ENCODE measurements around the gene ABLIM1.

The ABLIM1 gene

DNA sequence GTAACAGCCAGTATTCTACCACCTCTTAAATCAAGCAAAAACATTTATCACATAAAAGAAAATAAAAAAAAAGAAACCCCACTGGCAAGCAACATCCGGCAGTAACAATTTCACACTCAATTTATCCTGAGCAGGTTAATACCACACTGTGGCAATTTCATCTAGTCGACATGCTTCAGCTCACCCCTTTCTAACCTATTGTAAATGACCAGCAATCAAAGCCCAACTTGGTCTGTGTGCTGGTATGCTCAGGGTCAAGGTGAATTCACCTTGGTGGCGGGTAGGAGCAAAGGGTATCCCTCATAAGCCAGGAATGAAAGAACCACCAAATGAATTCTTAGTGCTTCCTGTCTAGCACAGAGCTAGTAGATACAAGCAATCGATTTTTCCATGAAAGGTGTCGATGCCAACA, 144.7 kb downstream of the ABLIM1 start:
- Histone ChIP-seq H3K9me3 (ENCODE audit: severe bottlenecking) (no peaks in the 10 kb centered on the region), H3K27ac (ENCODE audit: poor library complexity, severe bottlenecking) (no peak overlapping the region), H3K4me1 (ENCODE audit: insufficient read depth, poor library complexity, severe bottlenecking) (peaks cover 10% of the 10 kb centered on the region), H3K27me3 (ENCODE audit: insufficient read depth, poor library complexity, severe bottlenecking) (no peaks in the 10 kb centered on the region), H3K4me3 (ENCODE audit: severe bottlenecking) (no peak overlapping the region), H3K36me3 (ENCODE audit: low read depth) (no peaks in the 10 kb centered on the region)
- TF ChIP-seq, protein P1, sequence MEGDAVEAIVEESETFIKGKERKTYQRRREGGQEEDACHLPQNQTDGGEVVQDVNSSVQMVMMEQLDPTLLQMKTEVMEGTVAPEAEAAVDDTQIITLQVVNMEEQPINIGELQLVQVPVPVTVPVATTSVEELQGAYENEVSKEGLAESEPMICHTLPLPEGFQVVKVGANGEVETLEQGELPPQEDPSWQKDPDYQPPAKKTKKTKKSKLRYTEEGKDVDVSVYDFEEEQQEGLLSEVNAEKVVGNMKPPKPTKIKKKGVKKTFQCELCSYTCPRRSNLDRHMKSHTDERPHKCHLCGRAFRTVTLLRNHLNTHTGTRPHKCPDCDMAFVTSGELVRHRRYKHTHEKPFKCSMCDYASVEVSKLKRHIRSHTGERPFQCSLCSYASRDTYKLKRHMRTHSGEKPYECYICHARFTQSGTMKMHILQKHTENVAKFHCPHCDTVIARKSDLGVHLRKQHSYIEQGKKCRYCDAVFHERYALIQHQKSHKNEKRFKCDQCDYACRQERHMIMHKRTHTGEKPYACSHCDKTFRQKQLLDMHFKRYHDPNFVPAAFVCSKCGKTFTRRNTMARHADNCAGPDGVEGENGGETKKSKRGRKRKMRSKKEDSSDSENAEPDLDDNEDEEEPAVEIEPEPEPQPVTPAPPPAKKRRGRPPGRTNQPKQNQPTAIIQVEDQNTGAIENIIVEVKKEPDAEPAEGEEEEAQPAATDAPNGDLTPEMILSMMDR (IDR thresholded peaks at IDR 0.05; ENCODE audit: poor library complexity, severe bottlenecking): no peak
- DNase-seq (ENCODE audit: low spot score): no peak
- ATAC-seq (ENCODE audit: low read depth): no peak

- no peak overlapping the region for H3K27ac ChIP-seq (ENCODE audit: poor library complexity, severe bottlenecking)
- no peaks in the 10 kb centered on the region for H3K27me3 ChIP-seq (ENCODE audit: insufficient read depth, poor library complexity, severe bottlenecking)
- peaks cover 14% of the 10 kb centered on the region for H3K4me1 ChIP-seq (ENCODE audit: insufficient read depth, poor library complexity, severe bottlenecking)
- no peaks in the 10 kb centered on the region for H3K9me3 ChIP-seq (ENCODE audit: severe bottlenecking)
- TF ChIP-seq, protein P1 (IDR thresholded peaks at IDR 0.05; ENCODE audit: poor library complexity, severe bottlenecking): no peak
- DNase-seq (ENCODE audit: low spot score) (no peak), ATAC-seq (ENCODE audit: low read depth) (no peak)
- H3K36me3 ChIP-seq (ENCODE audit: low read depth): no peaks in the 10 kb centered on the region
- no peak overlapping the region for H3K4me3 ChIP-seq (ENCODE audit: severe bottlenecking)
Measured at GRCh38 chr10:114511881-114512280, 146.2 kb downstream of the ABLIM1 start.

DNA sequence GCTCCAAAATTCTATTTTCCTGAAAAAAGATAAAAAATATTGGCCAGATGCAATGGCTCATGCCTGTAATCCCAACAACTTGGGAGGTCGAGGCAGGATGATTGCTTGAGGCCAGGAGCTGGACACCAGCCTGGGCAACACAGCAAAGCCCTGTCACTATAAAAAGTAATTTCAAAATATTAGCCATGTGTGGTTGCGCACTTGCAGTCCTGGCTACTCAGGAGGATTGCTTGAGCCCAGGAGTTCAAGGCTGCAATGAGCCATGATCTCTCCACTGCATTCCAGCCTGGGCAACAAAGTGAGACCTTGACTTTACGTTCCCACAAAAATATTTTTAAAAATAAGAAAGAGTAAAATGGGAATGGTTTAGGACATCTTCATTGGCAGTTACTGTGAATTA, 149.7 kb downstream of the ABLIM1 start:
- ATAC-seq (ENCODE audit: low read depth) (no peak), DNase-seq (ENCODE audit: low spot score) (no peak)
- Histone ChIP-seq H3K27me3 (ENCODE audit: insufficient read depth, poor library complexity, severe bottlenecking) (no peaks in the 10 kb centered on the region), H3K9me3 (ENCODE audit: severe bottlenecking) (no peaks in the 10 kb centered on the region), H3K4me1 (ENCODE audit: insufficient read depth, poor library complexity, severe bottlenecking) (peaks cover 36% of the 10 kb centered on the region), H3K36me3 (ENCODE audit: low read depth) (no peaks in the 10 kb centered on the region), H3K4me3 (ENCODE audit: severe bottlenecking) (no peak overlapping the region), H3K27ac (ENCODE audit: poor library complexity, severe bottlenecking) (no peak overlapping the region)
- TF ChIP-seq, protein P1 (IDR thresholded peaks at IDR 0.05; ENCODE audit: poor library complexity, severe bottlenecking): no peak

DNA sequence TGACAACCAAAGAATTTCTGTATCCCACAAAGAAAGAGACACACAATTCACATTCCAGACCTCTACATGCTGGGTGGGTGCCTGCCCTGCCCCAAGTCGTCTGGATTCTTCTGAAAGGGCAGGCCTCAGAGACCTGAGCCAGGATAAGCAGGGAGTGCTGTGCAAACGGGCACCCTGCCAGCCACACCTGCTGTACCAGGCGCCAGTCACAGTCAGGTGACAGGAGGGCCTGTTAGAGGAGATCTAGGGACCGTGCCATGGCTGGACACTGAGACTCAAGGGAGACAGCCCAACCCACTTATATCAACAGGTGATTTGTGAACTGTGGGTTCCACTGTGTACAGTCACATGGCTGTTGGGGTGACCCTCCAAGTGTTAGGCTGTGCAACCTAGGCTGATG, 150.6 kb downstream of the ABLIM1 start:
- H3K4me1 ChIP-seq (ENCODE audit: insufficient read depth, poor library complexity, severe bottlenecking): peaks cover 36% of the 10 kb centered on the region
- DNase-seq (ENCODE audit: low spot score) (no peak), ATAC-seq (ENCODE audit: low read depth) (no peak; the same call in 2 of the 3 replicates)
- no peak overlapping the region for H3K4me3 ChIP-seq (ENCODE audit: severe bottlenecking)
- H3K27me3 ChIP-seq (ENCODE audit: insufficient read depth, poor library complexity, severe bottlenecking): no peaks in the 10 kb centered on the region
- TF ChIP-seq, protein P1 (IDR thresholded peaks at IDR 0.05; ENCODE audit: poor library complexity, severe bottlenecking): no peak
- no peaks in the 10 kb centered on the region for H3K9me3 ChIP-seq (ENCODE audit: severe bottlenecking)
- no peaks in the 10 kb centered on the region for H3K36me3 ChIP-seq (ENCODE audit: low read depth)
- H3K27ac ChIP-seq (ENCODE audit: poor library complexity, severe bottlenecking): peak overlapping the region; percentile 66

DNA sequence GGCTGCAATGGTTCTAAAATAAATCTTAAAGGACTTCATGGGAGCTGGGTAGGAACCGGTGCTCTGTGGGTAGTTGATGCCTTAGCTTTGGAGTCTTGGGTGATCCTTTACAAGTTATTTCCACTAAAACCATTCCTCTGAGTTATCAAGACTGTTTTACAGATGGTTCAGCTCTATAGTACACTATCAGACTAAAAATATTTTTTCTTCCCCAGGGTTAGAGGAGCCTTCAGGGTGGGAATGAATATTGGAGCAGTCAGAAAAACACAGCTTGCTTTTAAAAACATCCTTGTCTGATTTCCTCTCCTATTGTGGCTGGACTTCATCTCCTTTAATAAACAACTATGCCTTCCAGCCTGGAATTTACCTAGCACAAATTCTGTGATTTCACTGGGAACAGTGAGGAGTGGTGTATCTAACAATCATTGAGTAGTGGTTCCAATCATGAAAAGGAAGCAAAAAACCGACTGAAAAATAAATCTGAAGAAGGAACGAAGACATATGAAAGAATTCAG, 151.1 kb downstream of the ABLIM1 start:
- no peak overlapping the region for H3K4me3 ChIP-seq (ENCODE audit: severe bottlenecking)
- no peaks in the 10 kb centered on the region for H3K36me3 ChIP-seq (ENCODE audit: low read depth)
- TF ChIP-seq, protein P1 (IDR thresholded peaks at IDR 0.05; ENCODE audit: poor library complexity, severe bottlenecking): no peak
- H3K27me3 ChIP-seq (ENCODE audit: insufficient read depth, poor library complexity, severe bottlenecking): no peaks in the 10 kb centered on the region
- DNase-seq (ENCODE audit: low spot score) (no peak), ATAC-seq (ENCODE audit: low read depth) (no peak)
- H3K9me3 ChIP-seq (ENCODE audit: severe bottlenecking): no peaks in the 10 kb centered on the region
- H3K27ac ChIP-seq (ENCODE audit: poor library complexity, severe bottlenecking): peak overlapping the region; percentile 66
- peaks cover 34% of the 10 kb centered on the region for H3K4me1 ChIP-seq (ENCODE audit: insufficient read depth, poor library complexity, severe bottlenecking)

All from RWPE2 (cell line).